ENCODE data around the gene RNASE4.
"Not testable (repeated sequence)": the region's sequence is repeated elsewhere in the genome, so short reads cannot be mapped to it uniquely, and the experiment has no call there.

Gene RNASE4

GRCh38 chr14:20700965-20701364 is 16.6 kb downstream of the RNASE4 start:
- DNase-seq: not testable (repeated sequence)

- no peak for DNase-seq
Observed at GRCh38 chr14:20706657-20707355, 22.4 kb downstream of the RNASE4 start.

- no peak for DNase-seq
Observed at GRCh38 chr14:20707622-20708021, 23.3 kb downstream of the RNASE4 start.

- DNase-seq: no peak
Observed at GRCh38 chr14:20711261-20711660, 26.9 kb downstream of the RNASE4 start.

DNA sequence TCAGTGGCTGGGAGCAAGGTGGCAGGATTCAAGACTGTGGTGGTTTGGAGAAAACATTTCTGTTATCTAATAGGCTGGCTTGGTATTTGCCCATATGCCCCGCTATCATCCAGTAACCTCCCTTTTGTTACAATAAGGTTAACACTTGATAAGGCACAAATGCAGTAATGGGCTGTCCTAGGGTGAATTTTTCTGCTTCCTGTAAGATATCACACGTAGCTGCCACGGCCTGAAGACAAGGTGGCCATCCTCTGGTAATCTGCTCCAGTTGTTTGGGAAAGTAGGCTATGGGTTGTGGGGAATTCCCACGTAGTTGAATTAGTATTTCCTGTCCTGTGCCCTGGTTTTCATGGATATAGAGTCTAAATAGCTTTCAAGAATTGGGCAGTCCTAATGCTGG is 27.3 kb downstream of the RNASE4 start:
- DNase-seq: no peak

DNA sequence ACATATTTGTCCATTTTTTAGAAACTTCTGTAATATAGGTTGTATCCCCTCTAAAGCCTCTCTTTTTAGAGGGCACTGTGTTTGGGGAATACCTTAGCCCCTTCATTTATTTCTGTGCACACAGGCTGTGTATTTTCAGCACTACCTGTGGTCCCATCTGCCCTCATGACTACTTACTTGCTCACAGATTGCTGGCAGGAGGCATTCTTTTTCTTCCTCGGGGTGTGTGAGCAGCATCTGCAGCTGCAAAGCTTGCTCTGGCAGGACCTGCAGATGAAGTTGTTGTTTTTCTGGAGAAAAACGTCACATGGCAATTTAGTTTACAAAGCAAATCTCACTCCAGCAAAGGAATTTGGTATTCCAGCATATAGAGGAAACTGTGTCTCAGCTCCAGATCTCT is 28.5 kb downstream of the RNASE4 start:
- DNase-seq: no peak

DNA sequence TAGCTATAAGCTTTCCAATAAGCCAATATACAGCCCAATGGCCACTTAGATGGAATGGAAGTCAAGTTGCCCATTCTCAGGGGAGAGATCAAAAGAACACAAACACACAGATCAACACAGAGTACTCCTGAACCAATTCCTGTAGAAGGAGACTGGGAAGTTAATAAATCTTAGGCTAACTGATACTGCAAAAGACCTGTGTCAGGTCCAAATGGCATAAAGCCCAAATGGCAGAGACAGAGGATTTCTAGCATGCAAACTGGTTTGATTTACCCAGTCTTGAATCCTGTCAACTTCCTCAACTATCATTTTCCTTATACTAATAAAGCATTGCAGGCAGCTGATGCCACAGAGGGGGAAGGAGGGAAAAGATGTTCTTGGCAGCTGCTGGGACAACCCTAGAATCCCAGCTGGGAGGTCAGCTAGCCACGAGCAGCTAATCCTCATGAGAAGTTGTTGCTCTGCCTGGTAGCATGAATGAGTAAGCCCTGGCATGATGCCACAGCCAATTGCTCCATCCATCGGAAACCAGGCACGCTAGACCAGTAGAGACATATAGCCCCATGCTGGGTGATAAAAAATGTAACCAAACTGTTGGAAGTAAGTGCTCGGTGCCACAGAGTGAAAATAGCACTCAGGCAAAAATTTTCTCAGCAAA is 30.4 kb downstream of the RNASE4 start:
- no peak for DNase-seq

DNA sequence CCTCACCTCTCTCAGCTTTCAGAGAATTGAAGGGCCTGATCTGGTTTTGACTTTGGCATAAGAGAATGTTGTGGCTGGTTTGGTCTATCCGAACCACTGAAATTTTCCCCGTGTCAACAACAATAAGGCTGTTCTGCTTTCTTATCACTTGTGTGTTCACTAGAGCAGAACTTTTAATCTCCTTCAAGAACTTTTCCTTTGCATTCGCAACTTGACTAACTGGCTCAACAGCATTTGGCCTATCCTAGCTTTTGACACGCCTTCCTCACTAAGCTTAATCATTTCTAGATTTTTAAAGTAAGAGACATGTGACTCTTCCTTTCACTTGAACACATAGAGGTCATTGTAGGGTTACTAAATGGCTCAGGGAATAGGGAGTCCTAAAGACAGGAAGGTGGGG is 35.4 kb downstream of the RNASE4 start:
- no peak for DNase-seq

GRCh38 chr14:20720741-20721140 is 36.4 kb downstream of the RNASE4 start:
- no peak for DNase-seq

GRCh38 chr14:20722016-20722415 is 37.7 kb downstream of the RNASE4 start:
- DNase-seq: no peak

GRCh38 chr14:20723488-20723887 is 39.1 kb downstream of the RNASE4 start:
- no peak for DNase-seq

- not testable (repeated sequence) for DNase-seq
Observed at GRCh38 chr14:20726121-20726520, 41.8 kb downstream of the RNASE4 start.

- no peak for DNase-seq
Observed at GRCh38 chr14:20726531-20726930, 42.2 kb downstream of the RNASE4 start.

- no peak for DNase-seq
Observed at GRCh38 chr14:20730891-20731290, 46.5 kb downstream of the RNASE4 start.

DNA sequence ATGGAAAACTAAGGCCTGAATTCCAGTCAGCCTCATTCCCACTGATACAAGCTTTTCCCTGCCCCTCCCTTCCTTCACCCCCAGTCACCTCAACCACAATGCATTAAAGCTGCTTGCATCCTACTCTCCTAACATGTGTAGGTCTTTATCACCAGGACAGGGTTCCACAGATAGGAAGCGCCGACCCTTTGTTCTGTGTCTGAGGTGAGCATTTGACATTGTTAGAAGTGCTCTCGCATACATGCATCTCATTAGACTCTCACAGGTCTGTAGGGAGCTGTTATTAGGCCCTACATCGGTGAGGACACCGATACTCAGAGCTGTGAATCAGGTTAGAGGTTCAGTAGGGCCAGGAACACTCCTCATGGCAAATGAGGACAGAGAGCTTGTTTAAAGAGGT is 48.1 kb downstream of the RNASE4 start:
- no peak for DNase-seq

DNA sequence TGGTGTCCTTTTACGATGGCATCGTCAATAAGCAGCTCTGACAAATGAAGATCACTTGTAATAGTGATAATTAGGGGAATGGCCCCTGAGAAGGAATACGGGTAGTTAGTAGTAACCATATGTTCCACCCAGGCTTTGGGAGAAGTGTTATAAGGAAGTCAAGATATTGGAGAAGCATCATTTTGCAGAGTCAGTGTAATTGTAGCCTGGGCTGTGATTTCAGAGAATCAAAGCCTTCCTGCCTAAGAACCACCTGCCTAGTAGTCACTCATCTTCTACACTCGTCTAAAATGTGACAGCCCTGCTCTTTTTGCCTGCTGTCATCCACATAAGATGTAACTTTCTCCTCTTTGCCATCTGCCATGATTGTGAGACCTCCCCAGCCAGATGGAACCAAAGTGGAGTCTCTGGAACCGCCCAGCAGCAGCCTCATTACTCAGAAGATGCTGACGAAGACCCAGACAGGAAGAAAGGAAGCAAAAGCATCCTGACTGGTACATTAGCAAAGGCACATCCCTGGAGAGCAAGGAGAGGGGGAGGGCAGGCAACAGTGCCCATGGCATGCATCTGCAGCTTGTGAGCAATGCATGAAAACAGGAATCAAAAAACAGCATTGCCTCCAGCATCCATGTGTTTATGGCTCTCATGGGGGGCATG is 48.7 kb downstream of the RNASE4 start:
- no peak for DNase-seq

DNA sequence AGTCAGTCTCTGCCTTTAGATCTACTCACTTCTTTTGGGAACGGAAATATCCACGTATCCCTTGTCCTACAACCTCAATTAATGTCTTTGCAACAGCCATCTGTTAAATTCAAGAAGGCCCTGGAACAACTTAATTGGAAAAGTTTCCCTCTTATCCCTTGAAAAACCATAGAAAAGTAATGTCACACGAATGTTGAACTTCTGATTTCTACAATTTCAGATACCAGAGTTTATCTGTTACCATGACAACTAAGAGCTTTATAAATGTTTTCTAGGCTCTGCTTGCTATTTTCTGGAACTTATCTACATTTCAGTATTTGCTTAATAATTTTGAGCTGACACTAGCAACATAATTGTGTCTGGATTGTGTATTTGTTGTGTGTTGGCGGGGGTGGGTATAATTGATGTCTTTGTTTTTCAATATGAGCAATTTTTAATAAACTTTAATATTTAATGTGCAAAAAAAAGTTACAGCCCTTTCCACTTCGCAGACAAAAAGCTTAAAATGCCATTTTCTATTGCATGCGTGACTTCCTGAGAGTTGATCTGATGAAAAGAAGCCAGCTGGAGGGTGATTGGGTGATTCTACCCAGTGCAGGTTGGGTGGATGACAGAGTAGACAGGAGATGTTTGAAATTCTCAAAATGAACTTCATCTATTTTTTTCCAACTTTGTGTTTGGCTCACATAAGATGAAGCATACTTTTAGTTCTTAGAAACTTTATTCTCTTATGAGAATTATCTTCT is 49.5 kb downstream of the RNASE4 start:
- no peak for DNase-seq

DNA sequence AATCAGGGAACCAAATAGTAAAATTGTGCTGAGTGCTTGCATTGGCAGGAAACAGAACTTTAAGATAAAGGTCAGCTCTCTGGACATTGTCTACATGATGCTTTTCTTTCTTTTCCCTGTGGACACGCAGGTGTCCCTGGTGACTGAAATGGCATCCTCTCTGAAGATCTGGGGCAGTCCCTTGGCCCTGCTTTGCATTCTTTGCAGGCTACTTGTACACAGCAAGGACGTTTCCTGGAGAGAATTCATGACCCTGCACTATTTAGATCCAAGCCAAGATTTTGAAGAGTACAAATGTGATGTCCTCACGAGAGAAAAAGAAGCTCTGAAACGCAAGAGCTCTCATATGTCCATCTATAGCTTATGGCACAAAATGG is 50.1 kb downstream of the RNASE4 start:
- no peak for DNase-seq

DNA sequence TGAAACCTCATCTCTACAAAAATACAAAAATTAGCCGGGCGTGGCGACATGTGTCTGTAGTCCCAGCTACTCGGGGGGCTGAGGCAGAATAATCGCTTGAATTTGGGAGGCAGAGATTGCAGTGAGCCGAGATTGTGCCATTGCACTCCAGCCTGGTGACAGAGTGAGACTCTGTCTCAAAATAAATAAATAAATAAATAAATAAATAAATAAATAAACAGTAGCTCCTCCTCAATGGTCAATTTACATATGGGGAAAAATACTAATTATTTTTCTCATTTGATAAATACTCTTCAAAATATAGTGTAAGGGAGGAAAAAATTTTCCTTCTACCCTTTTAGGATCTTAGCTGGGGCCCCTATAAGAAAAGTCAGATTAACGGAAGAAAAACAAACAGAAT is 53.9 kb downstream of the RNASE4 start:
- not testable (repeated sequence) for DNase-seq

DNA sequence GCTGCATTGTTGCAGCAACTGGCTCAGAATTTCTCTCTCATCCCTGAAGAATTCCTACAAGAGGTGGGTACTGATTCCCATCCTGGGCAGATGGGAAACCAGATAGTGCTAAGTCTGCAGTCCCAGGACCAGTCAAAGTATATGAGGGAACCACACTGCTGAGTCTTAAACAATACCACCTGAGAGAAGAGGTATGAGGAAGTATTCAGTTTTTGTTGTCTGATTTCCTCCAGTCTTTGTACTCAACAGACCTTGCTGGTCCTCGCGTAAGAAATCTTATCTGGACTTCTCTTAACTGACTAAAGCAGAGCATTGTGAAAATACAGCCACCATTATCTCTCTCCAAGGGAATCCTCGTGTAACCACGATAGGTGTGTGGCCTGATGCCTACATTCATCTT is 57.8 kb downstream of the RNASE4 start:
- no peak for DNase-seq

GRCh38 chr14:20743556-20743955 is 59.2 kb downstream of the RNASE4 start:
- DNase-seq: no peak

DNA sequence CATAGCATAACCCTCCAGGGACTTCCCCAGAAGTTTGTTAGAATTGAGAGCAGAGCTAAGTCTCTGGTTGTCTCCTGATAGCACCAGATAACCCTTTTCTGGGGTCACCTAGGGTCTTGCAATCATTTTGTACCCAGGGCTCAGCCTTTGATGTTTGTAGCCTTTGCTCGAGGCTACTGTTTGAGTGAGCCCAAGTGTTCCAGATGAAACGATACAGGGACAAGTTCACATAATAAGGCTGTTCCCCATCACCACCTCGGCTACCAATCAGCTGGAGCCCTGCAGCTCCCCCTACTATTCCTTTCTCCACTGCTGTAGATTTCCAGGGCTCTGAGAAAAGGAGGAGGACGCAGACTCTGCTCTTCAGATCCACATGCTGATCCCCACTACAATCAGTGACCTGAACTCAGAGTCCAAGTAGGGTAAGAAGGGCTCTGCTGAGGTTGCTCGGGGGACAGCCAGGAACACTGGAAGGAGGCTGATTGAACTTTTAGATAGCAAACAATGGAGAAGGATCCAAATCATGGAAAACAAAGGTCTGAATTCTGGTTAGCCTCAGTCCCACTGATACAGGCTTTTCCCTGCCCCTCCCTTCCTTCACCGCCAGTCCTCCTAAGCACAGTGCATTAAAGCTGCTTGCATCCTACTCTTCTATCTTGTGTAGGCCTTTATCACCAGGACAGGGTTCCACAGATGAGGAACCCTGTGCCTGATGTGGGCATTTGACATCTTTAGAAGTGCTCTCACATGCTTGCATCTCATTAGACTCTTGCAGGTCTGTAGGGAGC is 61.4 kb downstream of the RNASE4 start, which contains the start of gene EDDM3A:
Gene EDDM3A (plus strand): TSS at position 317 of the 788 bp plus-strand sequence. CDS start 1,694 bp downstream, outside the sequence.
- no peak for DNase-seq

- DNase-seq: no peak
Observed at GRCh38 chr14:20746566-20746965, 62.2 kb downstream of the RNASE4 start.

Measured in SW 1271 (cell line).